HEK293 (cell line): Measurements from ENCODE around the gene ADRA2C.

Source experiments
- CTCF ChIA-PET: fragments of 350-600 bp; formaldehyde crosslinking; extraction: SDS; loops from one replicate; lab custom pipeline; 2021; ENCODE audit warnings: antibody characterized with exemption; lab: Yijun Ruan, JAX
- POLR2A ChIA-PET: fragments of 300-600 bp; formaldehyde crosslinking; extraction: SDS; loops from one replicate; lab custom pipeline; 2020; ENCODE audit warnings: antibody characterized with exemption, inconsistent platforms; lab: Yijun Ruan, JAX
- H3K27ac ChIP-seq: fragments of 200-500 bp; sonication (Bioruptor generic); 2 replicates; pipeline ENCODE4 v1.5.1; 2014; ENCODE audit warnings: low read depth, low read length, control low read depth, inconsistent platforms; ENCODE audit errors: extremely low read depth
- H3K36me3 ChIP-seq, 2 experiments: fragments of 200-500 bp in 1 of 2; sonication (Bioruptor generic) in 1 of 2; 1 replicate in 1 of 2; 2 replicates in 1 of 2; pipeline ENCODE4 v1.5.1; 2014 to 2017; ENCODE audit warnings: inconsistent platforms in 2 of 2, low read length in 2 of 2; ENCODE audit not compliant: control insufficient read depth in 2 of 2, insufficient read depth in 1 of 2
- H3K4me1 ChIP-seq: fragments of 200-500 bp; sonication (Bioruptor generic); 2 replicates; pipeline ENCODE4 v1.5.1; 2014; ENCODE audit warnings: mild to moderate bottlenecking, low read length, inconsistent platforms; ENCODE audit not compliant: control insufficient read depth, insufficient read depth
- H3K4me3 ChIP-seq: 2 replicates; pipeline ENCODE4 v1.5.1; 2011; ENCODE audit warnings: low read depth, mild to moderate bottlenecking, control low read depth, low read length, moderate library complexity
- H3K9me3 ChIP-seq: fragments of 200-500 bp; sonication (Bioruptor generic); 2 replicates; pipeline ENCODE4 v1.5.1; 2014; ENCODE audit warnings: low read depth, low read length, inconsistent platforms; ENCODE audit not compliant: control insufficient read depth, insufficient read depth
- AEBP2 ChIP-seq: fragments of 450-650 bp; formaldehyde crosslinking; IDR thresholded peaks from 2 replicates; pipeline ENCODE4 v1.5.1; 2016; ENCODE audit warnings: missing biosample characterization, missing genetic modification characterization, borderline replicate concordance
- CTCF ChIP-seq: fragments of 450-650 bp; formaldehyde crosslinking; IDR thresholded peaks from 2 replicates; pipeline ENCODE4 v1.5.1; 2016; ENCODE audit warnings: missing biosample characterization, missing genetic modification characterization
- GFI1B ChIP-seq: fragments of 450-650 bp; formaldehyde crosslinking; IDR thresholded peaks from 2 replicates; pipeline ENCODE4 v1.5.1; 2016; ENCODE audit warnings: missing biosample characterization, missing genetic modification characterization
- GLI4 ChIP-seq: fragments of 450-650 bp; formaldehyde crosslinking; IDR thresholded peaks from 2 replicates; pipeline ENCODE4 v1.5.1; 2016; ENCODE audit warnings: missing biosample characterization, missing genetic modification characterization
- GLIS1 ChIP-seq: fragments of 450-650 bp; formaldehyde crosslinking; IDR thresholded peaks from 2 replicates; pipeline ENCODE4 v1.5.1; 2016; ENCODE audit warnings: missing biosample characterization, missing genetic modification characterization
- PATZ1 ChIP-seq: fragments of 450-650 bp; formaldehyde crosslinking; IDR thresholded peaks from 2 replicates; pipeline ENCODE4 v1.5.1; 2016; ENCODE audit warnings: missing biosample characterization, missing genetic modification characterization
- PRDM6 ChIP-seq: fragments of 450-650 bp; formaldehyde crosslinking; IDR thresholded peaks from 2 replicates; pipeline ENCODE4 v1.5.1; 2017; ENCODE audit warnings: missing biosample characterization, missing genetic modification characterization
- SP7 ChIP-seq: fragments of 450-650 bp; formaldehyde crosslinking; IDR thresholded peaks from 2 replicates; pipeline ENCODE4 v1.5.1; 2016; ENCODE audit warnings: missing biosample characterization, missing genetic modification characterization
- ZBTB6 ChIP-seq: fragments of 450-650 bp; formaldehyde crosslinking; IDR thresholded peaks from 2 replicates; pipeline ENCODE4 v1.5.1; 2017; ENCODE audit warnings: missing biosample characterization, missing genetic modification characterization
- ZNF18 ChIP-seq: fragments of 450-650 bp; formaldehyde crosslinking; IDR thresholded peaks from 2 replicates; pipeline ENCODE4 v1.5.1; 2016; ENCODE audit warnings: missing biosample characterization, missing genetic modification characterization
- ZNF211 ChIP-seq: fragments of 450-650 bp; formaldehyde crosslinking; IDR thresholded peaks from 2 replicates; pipeline ENCODE4 v1.5.1; 2016; ENCODE audit warnings: low read depth, missing biosample characterization, missing genetic modification characterization
- ZNF354C ChIP-seq: fragments of 450-650 bp; formaldehyde crosslinking; IDR thresholded peaks from 2 replicates; pipeline ENCODE4 v1.5.1; 2016; ENCODE audit warnings: missing biosample characterization, missing genetic modification characterization, low read depth, borderline replicate concordance
- ZNF37A ChIP-seq: fragments of 450-650 bp; IDR thresholded peaks from 2 replicates; pipeline ENCODE4 v1.5.1; 2018; ENCODE audit warnings: missing biosample characterization, missing genetic modification characterization
- ZNF394 ChIP-seq: fragments of 450-650 bp; formaldehyde crosslinking; IDR thresholded peaks from 2 replicates; pipeline ENCODE4 v1.5.1; 2016; ENCODE audit warnings: missing biosample characterization, missing genetic modification characterization, mild to moderate bottlenecking, moderate library complexity, borderline replicate concordance
- ZNF555 ChIP-seq: fragments of 450-650 bp; formaldehyde crosslinking; conservative IDR thresholded peaks from 2 replicates; pipeline ENCODE4 v1.5.1; 2017; ENCODE audit warnings: missing biosample characterization, mild to moderate bottlenecking, missing genetic modification characterization, inconsistent platforms
- ZNF580 ChIP-seq: fragments of 450-650 bp; formaldehyde crosslinking; IDR thresholded peaks from 2 replicates; pipeline ENCODE4 v1.5.1; 2016; ENCODE audit warnings: missing biosample characterization, missing genetic modification characterization
- ZNF629 ChIP-seq: fragments of 450-650 bp; formaldehyde crosslinking; IDR thresholded peaks from 2 replicates; pipeline ENCODE4 v1.5.1; 2017; ENCODE audit warnings: missing biosample characterization, missing genetic modification characterization
- ZNF670 ChIP-seq: fragments of 450-650 bp; formaldehyde crosslinking; IDR thresholded peaks from 2 replicates; pipeline ENCODE4 v1.5.1; 2016; ENCODE audit warnings: missing biosample characterization, missing genetic modification characterization, low read depth
- ZNF707 ChIP-seq: fragments of 450-650 bp; formaldehyde crosslinking; IDR thresholded peaks from 2 replicates; pipeline ENCODE4 v1.5.1; 2016; ENCODE audit warnings: missing biosample characterization, missing genetic modification characterization
- ZNF776 ChIP-seq: fragments of 450-650 bp; formaldehyde crosslinking; IDR thresholded peaks from 2 replicates; pipeline ENCODE4 v1.5.0; 2017; ENCODE audit warnings: missing biosample characterization, missing genetic modification characterization, borderline replicate concordance

ADRA2C gene

GRCh38 chr4:3801521-3801920 lies 35.3 kb downstream of the ADRA2C start (continued):
- TF ChIP-seq ZNF18 (tag by site-specific recombination) (no peak), ZNF37A (tag by site-specific recombination) (no peak), ZNF555 (tag by site-specific recombination) (no peak), GLI4 (tag by site-specific recombination) (no peak), ZNF354C (tag by site-specific recombination) (no peak), ZNF629 (tag by site-specific recombination) (no peak), GFI1B (tag by site-specific recombination) (no peak), ZNF707 (tag by site-specific recombination) (no peak), AEBP2 (tag by site-specific recombination) (no peak), GLIS1 (no peak), ZNF670 (tag by site-specific recombination) (no peak)

GRCh38 chr4:3801931-3802550 lies 35.9 kb downstream of the ADRA2C start:
- H3K27ac ChIP-seq, result no peak overlapping the region
- no peak for TF ChIP-seq ZBTB6 (tag by site-specific recombination)
- no peak for TF ChIP-seq ZNF776 (tag by site-specific recombination)
- no peak for TF ChIP-seq PRDM6 (tag by site-specific recombination)
- no peak for TF ChIP-seq PATZ1 (tag by site-specific recombination)
- TF ChIP-seq ZNF211 (tag by site-specific recombination), result no peak
- no peak for TF ChIP-seq ZNF580 (tag by site-specific recombination)
- TF ChIP-seq CTCF (tag by site-specific recombination), result no peak
- no peak for TF ChIP-seq SP7 (tag by site-specific recombination)
- TF ChIP-seq ZNF394 (tag by site-specific recombination), result no peak
- POLR2A ChIA-PET, result no interaction called here

More at GRCh38 chr4:3801931-3802550, 35.9 kb downstream of the ADRA2C start:
- Histone ChIP-seq H3K36me3 (no peaks in the 10 kb centered on the region), H3K4me3 (no peak overlapping the region), H3K4me1 (no peaks in the 10 kb centered on the region), H3K9me3 (no peaks in the 10 kb centered on the region)
- CTCF ChIA-PET, result interaction anchor here (1.0 kb wide), 1 partner anchor 19 kb away, joined by 3 read pairs; no protein-coding TSS in a partner anchor
